OCI-LY3 (cell line): ENCODE data around the gene NPIPA2.
"Not testable (repeated sequence)": the region's sequence is repeated elsewhere in the genome, so short reads cannot be mapped to it uniquely, and the experiment has no call there.

Experiments used
- CTCF ChIP-seq: fragments of 200-600, 300-600 bp; sonication (generic); IDR thresholded peaks from 2 replicates; pipeline ENCODE4 v1.5.1; 2014; ENCODE audit warnings: antibody characterized with exemption, low read length, low read depth
- EZH2phosphoT487 ChIP-seq: fragments of 200-600 bp; shearing (Covaris generic); IDR thresholded peaks from 2 replicates; pipeline ENCODE4 v1.6.1; 2018; ENCODE audit warnings: antibody characterized with exemption, mixed run types, low read depth

- not testable (repeated sequence) for TF ChIP-seq CTCF, EZH2phosphoT487
Measured at GRCh38 chr16:14789577-14789976, 47.2 kb downstream of the NPIPA2 start.
